Lower leg skin (tissue), 4 donors: ENCODE measurements around the gene KIZ. TPM values are rescaled to one million over a fixed set of nuclear protein-coding genes. Genes with fewer than 3 reads are reported as not detected.

Experiments
- DNase-seq, 2 donors: peaks; one replicate each; pipeline ENCODE4 v3.0.0-alpha.2; 2019; ENCODE audit warnings: low spot score in 2 of 2
- H3K4me3 ChIP-seq: fragments of 200-600 bp; sonication (generic); 2 replicates; pipeline ENCODE4 v1.5.1; 2017; ENCODE audit warnings: mild to moderate bottlenecking, low read depth; ENCODE audit not compliant: poor library complexity, severe bottlenecking
- CTCF ChIP-seq, 3 donors: fragments of 450-650 bp; IDR thresholded peaks; one replicate each; pipeline ENCODE4 v1.5.1; 2016; ENCODE audit warnings: antibody characterized with exemption in 3 of 3, mild to moderate bottlenecking in 3 of 3, moderate library complexity in 2 of 3
- POLR2A ChIP-seq, 2 donors: fragments of 450-650 bp; IDR thresholded peaks; one replicate each; pipeline ENCODE4 v1.6.1; 2016 to 2017; ENCODE audit warnings: antibody characterized with exemption in 2 of 2, mild to moderate bottlenecking in 1 of 2, moderate library complexity in 1 of 2
- WGBS, 2 donors: methylation state at CpG; one replicate each; pipeline ENCODE4 v1.1.5; 2018; 5-methylcytosine and 5-hydroxymethylcytosine counted together
- intact Hi-C: fragments of 100-400 bp; cut with DNase I; formaldehyde crosslinking; loops from one replicate; pipeline ENCODE4 v1.15.0; 2023; ENCODE audit warnings: low total_unique reads
- total RNA-seq, 4 donors: library from RNA; depleted of rRNA; stranded (reverse); fragments of >200 nt; gene quantifications; one replicate each; pipeline ENCODE4 v1.1.0, GENCODE V29; 2016

KIZ gene
- total RNA-seq, 4 donors from 2014 or later = 17.8 to 25.0 (median 23.0) TPM

GRCh38 chr20:21109144-21109543 lies 16.7 kb upstream of the KIZ start:
- intact Hi-C loops = no loop called here
- H3K4me3 ChIP-seq = no peak overlapping the region
- 83 to 90% methylated on average over 2 of the region's 2 CpGs for WGBS, 2 donors
- DNase-seq = no peak
- TF ChIP-seq POLR2A (IDR thresholded peaks at IDR 0.05) (no peak), CTCF (IDR thresholded peaks at IDR 0.05) (no peak)

- 74 to 90% methylated on average over 1 of the region's 1 CpG for WGBS, 2 donors
- no peak overlapping the region for H3K4me3 ChIP-seq
- no peak for DNase-seq
- intact Hi-C loops = no loop called here
- no peak for TF ChIP-seq CTCF (IDR thresholded peaks at IDR 0.05)
- no peak for TF ChIP-seq POLR2A (IDR thresholded peaks at IDR 0.05)
Measured at GRCh38 chr20:21110811-21111210, 15.1 kb upstream of the KIZ start.

GRCh38 chr20:21111416-21111815 lies 14.5 kb upstream of the KIZ start:
- DNase-seq = no peak
- 86 to 88% methylated on average over 2 of the region's 2 CpGs for WGBS, 2 donors
- no peak for TF ChIP-seq POLR2A (IDR thresholded peaks at IDR 0.05)
- no peak for TF ChIP-seq CTCF (IDR thresholded peaks at IDR 0.05)
- H3K4me3 ChIP-seq = no peak overlapping the region
- intact Hi-C loops = no loop called here

GRCh38 chr20:21113697-21114096 lies 12.2 kb upstream of the KIZ start:
- 83 to 91% methylated on average over 4 of the region's 4 CpGs for WGBS, 2 donors
- H3K4me3 ChIP-seq = no peak overlapping the region
- DNase-seq = no peak
- intact Hi-C loops = no loop called here
- TF ChIP-seq POLR2A (IDR thresholded peaks at IDR 0.05) (no peak), CTCF (IDR thresholded peaks at IDR 0.05) (no peak)

- WGBS, 2 donors = 92% methylated on average over 15 of the region's 15 CpGs
- DNase-seq = no peak
- no peak for TF ChIP-seq POLR2A (IDR thresholded peaks at IDR 0.05)
- TF ChIP-seq CTCF (IDR thresholded peaks at IDR 0.05) = no peak
- H3K4me3 ChIP-seq = no peak overlapping the region
- intact Hi-C loops = no loop called here
Measured at GRCh38 chr20:21114584-21114983, 11.3 kb upstream of the KIZ start.

- TF ChIP-seq CTCF (IDR thresholded peaks at IDR 0.05) = no peak
- TF ChIP-seq POLR2A (IDR thresholded peaks at IDR 0.05) = no peak
- H3K4me3 ChIP-seq = no peak overlapping the region
- intact Hi-C loops = no loop called here
- WGBS, 2 donors = 69 to 70% methylated on average over 4 of the region's 4 CpGs
- DNase-seq = no peak
Measured at GRCh38 chr20:21117521-21117920, 8.4 kb upstream of the KIZ start.
